Astrocyte (in vitro differentiated cells and primary cell): ENCODE results near the gene WNT9B.
A peak's percentile ranks its signal among the peaks of the same experiment; 100 is the strongest.

Source experiments
- CTCF ChIP-seq: IDR thresholded peaks from 2 replicates; pipeline ENCODE4 v1.5.1; 2011; ENCODE audit warnings: low read depth, mild to moderate bottlenecking, inconsistent platforms, low read length, moderate library complexity; ENCODE audit not compliant: insufficient read depth
- EZH2 ChIP-seq: IDR thresholded peaks from 2 replicates; pipeline ENCODE4 v1.6.1; 2012; ENCODE audit warnings: mild to moderate bottlenecking, low read length, inconsistent platforms; ENCODE audit not compliant: insufficient read depth

- no peak for TF ChIP-seq EZH2
- TF ChIP-seq CTCF, result peak; percentile 35
These were observed 28.9 kb upstream of the WNT9B start for GRCh38 chr17:46822388-46822921.
